Nucleus accumbens (tissue), 56 donors: Measurements from ENCODE around the gene KIF16B.

Source experiments
- DNase-seq, 56 donors: peaks; one replicate each; lab custom pipeline; 2025; lab: John Stamatoyannopoulos, UW

Gene KIF16B

DNA sequence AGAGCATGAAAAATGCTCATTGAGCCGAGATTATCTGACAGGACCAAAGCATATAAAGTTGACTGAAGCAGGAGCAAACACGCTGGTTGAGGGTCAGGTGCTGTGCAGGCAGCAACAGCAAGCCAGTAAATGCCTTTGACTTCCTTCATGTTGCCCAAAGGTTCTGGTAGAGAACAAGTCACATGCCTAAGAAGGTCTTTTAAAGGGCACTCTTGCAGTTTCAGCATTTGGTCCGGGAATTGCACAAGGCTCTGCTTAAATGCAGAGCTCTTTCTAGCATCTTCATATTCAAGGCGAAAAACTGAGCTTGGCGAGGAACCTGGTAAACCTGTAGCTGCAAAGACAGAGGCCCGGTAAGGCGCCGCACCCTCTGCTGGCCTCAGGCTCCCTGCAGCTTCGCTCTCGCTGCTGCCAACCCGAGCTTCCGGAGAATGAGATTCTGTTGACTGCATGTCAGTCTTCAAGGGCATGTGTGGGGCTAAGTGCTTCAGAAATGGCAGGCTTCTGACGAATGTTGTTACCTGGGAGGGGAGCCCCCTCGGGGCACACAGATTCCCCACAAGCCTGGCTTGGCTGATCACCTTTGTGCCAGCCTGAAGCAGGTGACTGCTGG is 205.2 kb downstream of the KIF16B start:
- DNase-seq: no peak

DNA sequence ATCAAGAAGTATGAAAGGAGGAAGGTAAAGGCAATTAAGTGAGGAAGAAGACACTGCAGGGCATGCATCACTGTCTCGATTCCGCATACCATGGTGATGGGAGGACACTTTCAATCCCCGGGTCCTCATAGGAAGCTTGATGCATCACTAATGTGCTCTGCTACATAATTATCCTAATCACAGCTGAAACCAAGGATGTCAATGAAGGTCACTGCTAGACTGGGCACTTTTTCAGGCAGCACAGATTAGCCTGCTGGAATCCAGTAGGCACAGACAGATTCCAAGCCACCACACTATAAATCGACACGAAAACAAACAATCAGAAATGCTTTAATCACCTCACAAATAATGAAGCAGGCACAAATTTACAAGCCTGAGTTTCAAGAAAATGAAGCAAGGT is 206.7 kb downstream of the KIF16B start:
- DNase-seq: no peak

DNA sequence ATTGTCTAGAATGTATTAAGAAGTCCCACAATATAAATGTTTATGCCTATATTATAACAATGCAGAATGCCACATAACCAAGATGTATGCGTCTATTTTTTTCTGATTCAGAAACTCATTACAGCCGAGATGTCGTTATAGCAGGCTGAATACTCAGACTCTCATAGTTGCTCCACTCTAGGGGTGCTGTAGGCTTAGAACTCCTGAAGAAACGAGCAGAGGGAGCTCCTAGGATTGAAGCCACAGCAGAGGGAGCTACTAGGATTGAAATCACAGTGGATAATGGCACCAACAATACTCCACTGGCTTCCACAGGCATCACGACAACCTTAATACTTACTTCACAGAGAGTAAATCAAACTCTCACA is 208.9 kb downstream of the KIF16B start:
- DNase-seq: peak in 2 of 56 donors; percentile 2 to 9

DNA sequence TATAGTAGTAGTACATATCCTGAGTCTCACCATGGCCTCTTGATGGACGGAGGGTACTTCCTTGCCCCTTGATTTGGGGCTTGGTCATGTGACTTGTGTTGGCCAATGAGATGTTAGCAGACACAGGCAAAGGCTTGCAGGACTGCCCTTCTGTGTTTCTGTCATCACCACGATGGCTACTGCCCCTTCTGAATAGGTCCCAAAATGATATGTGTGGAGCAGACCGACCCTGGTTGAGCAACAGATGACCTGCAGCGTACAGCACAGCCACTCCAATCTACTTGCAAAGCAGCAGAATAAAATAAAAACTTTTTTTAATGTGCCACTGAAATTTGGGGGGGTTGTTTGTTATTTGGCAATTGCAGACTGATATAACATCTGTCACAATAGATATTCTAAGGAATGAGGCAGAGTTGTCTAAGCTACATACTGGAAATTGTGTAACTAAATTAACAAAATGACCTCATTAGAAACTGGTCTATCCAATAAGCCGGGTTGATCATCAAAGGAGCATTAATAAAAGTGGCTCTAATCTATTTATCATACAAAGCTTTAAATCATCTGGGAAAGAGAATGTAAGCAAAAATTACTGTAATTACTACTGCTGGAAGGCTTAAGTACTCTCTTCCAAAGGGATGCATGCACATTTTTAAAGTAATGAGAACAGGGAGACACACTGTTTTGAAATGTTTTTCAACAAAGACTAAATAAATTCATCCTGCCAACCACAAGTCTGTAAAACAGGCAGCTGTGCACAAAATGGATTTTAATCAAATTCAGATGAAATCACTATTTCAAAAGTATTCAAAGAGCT is 209.5 kb downstream of the KIF16B start:
- peak in 2 of 56 donors; percentile 7 to 22 for DNase-seq

DNA sequence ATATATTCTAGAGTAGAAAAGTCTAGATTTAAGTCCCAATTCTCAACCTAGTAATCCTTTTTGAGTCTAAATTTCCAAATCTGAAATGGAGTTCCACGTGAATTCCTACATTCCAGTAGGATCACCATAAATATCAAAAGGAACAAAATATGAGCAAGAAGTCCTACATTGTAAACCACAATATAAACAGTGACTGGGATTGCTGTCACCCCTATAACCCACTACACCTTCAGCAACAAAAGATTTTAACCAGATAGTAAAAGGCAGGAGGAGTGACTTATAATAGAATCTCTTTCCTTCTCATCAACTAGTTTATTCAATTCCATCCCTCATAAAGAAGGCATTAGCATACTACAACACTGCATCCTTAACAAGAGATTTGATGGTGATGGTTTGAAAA is 210.6 kb downstream of the KIF16B start:
- DNase-seq: no peak

DNA sequence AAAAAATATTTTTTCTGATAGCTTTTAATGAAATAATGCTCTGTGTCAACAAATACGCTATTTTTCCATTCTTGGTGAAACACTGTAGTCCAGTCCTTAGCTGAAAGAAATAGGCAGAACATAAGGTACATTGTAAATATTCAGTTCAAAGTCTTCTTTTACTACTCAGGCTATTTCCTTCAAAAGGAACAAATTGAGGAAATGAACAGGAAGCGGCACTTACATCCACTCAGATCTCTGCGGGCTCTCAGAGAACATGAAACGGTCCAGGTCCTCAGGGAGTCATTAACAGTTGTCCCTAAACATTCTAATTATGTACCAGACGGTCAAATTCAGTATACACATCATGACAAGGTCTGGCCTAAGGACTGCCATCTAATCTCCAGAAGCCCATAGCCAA is 212.6 kb downstream of the KIF16B start:
- DNase-seq: no peak

DNA sequence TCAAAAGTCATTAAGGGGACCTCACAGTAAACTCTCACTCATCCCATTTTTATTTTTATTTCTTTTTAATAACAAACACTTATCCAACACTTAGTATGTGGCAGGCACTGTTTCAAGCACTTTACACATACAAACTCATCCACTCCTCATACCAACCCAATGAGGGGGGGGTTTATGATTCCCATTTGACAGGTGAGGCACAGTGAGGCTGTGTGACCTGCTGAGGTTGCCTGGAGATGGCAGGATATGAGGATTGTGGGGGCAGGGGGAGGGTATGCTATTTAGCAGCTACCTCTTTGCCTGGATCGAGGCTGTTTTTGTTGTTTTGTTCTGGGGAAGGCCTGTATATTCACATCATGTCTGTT is 219.8 kb downstream of the KIF16B start:
- no peak for DNase-seq

DNA sequence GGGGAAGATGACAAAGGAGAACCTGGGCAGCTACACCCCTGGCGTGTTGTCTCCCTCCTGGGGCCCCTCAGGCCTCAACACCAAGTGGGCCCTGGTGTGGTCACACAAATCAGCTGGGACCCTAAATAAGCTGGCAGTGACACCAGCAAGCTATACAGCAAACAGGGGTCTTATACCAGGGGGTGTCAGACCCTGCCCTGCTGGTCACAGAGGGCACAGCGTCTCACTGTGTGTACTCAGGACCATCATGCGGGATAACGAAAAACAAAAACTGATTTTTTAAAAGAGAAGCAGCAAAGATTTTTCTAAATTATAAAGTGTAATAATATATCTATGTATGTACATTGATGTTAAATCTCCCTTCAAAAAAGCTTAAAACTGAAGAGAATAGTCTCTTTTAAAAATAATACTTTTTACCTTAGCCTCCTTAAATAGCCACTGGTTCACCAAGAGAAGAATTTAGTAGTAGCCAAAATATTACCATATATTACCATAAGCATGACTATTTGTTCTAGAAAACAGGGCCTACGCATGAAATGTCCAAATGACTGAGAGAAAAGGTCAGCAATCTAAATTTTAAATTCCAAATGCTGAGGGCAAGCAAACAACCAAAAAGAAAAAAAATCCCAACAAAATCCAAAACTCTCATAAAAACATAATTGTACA is 220.4 kb downstream of the KIF16B start:
- no peak for DNase-seq

DNA sequence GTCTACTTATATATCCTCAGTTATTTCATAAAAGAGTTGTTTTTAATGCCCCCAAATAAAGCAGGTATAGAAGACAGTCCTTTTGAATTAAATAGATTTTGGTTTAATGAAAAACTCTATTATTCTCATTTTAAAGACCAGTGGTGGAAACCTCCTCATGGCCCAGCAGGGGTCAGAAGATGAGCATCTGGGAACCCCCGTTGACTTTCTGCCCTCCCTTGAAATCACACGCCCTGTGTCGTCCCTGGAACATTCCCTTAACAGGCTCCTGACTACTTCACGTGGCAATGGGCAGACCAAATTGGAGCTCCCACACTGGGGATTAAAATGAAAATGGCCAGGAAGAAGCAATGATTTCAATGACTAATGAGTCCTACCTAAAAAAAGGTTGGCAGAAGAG is 220.9 kb downstream of the KIF16B start:
- DNase-seq: no peak

DNA sequence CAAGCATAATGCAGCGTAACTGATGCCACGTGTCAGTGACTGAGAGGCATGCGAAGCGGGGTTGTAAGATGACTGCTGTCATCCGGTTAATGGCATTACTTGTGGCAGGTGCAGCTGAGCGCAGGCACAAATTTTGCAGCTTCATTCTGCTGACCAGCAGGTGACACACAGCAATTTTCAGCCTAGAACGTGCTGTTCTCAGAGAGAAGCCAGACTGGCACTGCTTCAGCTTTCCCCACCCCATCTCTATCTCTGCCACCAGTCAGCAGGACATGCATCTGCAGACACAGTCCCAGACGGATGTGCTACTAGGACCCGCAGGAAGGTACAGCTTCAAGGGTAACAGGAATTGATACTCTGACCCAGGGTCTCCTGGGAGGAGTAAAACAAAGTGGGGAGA is 221.8 kb downstream of the KIF16B start:
- no peak for DNase-seq

DNA sequence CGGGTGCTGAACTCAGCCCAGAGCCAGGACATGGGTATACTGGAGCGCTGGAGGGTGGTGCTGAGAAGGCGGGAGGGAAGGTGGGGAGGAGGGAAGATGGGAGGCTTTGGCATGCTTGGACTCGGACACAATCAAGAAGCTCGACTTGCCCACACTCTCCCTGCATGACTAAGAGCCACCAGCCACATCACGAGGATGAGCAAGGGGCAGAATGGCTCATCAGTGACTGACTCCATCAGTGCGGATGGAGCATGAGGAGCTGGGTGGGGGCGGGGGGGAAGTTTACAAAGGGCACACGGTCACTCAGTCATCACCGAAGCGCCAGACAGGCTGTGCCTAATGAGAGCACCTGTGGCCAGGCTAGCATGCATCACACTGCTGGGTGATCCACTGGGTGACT is 222.8 kb downstream of the KIF16B start:
- DNase-seq: peak in 9 of 56 donors; percentile 5 to 76 (median 32)

DNA sequence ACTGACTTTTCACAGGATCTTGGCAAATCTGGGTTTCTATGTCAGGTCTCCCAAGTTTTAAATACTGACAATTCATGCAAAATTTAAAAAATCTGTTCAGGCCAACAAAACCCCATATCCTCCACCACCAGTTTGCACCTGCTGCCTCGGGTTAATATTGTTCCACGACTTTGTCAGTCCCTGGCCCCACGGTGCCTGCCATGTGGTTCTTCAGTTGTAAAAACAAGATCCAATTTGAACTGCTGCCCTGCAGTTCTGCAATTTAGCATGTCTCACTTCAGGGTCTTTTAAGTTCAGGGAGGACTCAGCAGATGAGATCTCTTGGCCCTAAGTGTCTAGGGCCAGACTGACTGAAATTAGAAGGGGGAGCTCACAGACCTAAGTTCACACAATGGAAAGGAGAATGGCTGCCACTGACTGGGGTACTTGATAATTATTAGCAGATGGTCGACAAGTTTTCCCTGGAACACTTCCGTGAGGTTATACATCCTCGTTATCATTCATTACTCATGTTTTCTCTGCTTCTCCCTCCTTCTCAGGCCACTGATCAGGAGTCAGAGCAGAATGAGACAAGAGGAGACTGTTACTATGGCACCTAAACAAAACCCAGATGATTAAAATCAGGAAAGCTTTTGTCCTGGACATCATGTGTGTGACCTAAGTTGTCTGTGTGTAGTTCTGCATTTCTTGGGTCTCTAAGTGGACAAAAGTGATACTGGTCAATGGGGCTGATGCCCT is 223.6 kb downstream of the KIF16B start:
- DNase-seq: no peak

DNA sequence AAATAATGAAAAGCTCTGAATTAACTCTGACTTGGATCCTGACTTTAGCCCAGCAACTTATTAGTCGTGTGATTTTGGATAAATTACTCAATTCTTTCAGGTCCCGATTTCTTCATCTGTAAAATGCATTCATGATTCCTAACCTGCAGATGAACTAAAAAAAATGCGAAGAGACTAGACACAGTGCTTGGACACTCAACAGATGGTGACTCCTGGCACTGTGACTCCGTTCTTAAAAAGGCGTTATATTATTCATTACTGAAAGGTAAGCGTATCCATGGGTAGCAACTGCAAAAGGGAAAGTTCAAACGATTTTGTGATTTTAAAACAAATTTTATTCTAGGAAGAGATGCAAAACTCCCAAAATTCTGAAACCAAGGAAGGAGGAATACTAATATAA is 226.3 kb downstream of the KIF16B start:
- no peak for DNase-seq

DNA sequence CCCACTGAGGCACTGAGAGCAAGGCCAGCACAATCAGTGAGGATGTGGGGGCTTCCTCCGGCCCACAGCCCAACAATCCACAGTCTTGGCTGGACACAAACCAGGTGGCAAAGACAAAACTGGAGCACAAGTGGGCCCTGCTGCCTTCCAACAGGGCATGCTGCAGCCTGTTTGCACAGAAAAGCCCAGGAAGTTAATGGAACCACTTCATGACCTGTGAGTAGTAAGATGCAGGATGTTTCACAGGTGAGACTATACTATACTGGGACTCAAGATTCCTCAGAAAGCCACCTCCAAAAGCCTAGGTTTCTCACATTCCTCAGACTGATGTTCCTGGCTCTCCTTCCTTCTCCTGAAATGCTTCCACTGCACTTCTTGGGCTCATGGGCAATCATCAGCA is 235.5 kb downstream of the KIF16B start:
- DNase-seq: no peak

DNA sequence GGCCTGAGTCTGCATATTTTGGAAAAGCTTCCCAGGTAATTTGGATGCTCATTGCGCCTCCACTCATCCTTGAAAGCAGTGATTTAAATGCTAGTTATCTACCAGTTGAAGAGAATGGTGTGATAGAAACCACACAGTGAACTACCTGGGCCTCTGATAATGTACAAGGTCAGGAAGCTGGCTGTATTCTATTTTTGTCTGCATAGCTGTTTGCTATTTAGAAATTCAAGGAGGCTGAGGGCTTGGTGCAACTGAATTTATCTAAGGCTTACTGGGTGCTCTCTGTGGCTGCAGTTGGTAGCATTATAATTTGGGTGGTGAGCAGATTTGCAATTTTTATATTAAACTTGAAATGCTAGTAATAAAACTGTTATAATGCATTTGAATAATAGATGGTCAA is 245.6 kb downstream of the KIF16B start:
- no peak for DNase-seq

DNA sequence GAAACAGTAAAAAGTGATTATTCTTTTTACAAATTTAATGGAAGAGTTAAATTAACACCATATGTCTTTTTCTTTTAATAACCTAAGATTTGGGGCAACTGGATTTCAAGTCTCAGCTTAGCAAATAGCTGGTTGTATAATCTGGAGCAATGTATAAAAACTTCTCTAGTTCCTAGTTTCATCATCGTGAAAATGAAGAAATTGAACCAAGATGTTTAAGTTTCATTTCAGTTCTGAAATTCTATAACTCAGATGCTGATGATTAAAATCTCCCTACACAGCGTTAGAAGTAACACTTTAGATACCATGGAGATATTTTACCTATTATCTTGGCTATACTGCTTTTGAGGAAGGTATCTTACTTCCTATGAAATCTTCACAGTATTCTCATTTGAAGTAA is 252.0 kb downstream of the KIF16B start:
- no peak for DNase-seq

DNA sequence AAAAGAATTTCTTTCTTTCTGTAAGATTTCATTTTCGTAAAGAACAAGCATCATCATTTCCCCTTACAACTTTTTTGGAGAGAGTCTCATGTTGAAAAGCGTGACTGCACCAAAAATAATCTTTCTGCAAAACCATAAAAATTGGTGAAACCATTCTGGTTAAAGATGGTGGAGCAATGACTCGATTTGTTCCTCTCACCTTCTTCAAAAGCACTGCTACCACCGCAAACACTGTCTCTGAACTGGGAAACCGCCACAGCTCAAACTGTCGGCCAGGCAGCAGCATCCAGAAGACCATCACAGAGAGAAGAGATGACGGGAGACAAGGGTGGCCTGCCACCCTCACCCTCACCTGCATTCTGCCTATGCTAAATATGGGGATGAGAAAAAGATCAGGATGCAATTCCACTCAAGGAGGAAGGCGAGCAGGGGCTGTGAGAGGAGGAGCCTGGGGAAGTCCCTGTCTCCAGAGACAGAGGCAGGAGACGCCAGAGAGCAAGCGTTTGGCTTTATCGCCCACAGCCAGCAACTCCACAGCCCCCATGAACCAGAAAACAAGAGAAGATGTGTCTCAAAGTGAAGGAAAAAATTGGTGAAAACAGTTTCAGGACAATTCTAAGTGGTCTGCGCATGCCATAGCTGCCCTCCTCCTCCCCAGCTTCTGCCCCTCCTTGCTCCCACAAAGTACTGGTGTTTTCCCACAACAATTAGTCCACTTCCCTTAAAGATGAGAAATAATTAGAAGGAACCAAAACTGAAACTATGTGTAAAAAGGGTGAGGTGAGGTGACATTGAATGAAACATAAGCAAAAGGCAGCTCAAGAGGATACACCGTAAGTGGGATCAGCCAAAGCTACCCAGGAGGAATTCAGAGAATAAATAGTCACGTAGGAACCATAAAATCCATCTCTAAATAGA is 255.5 kb downstream of the KIF16B start:
- no peak for DNase-seq

DNA sequence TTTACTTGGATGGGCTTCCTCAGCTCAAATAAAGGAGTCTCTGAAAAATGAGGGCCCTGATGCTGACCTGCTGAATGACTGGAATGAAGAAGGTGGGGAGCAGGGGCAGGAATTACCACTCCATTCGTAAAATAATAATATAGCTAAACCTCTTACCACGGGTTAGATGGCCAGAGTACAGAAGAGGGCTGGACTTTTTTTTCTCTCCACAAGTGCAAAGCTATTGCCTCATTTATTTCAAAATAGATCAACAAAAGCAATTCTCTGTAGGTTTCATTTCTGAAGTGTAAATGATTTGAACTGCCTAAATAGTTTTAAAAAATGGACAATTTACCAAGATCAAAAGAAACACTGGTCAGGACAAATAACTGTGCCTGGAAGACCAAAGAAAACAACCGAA is 256.7 kb downstream of the KIF16B start:
- no peak for DNase-seq

DNA sequence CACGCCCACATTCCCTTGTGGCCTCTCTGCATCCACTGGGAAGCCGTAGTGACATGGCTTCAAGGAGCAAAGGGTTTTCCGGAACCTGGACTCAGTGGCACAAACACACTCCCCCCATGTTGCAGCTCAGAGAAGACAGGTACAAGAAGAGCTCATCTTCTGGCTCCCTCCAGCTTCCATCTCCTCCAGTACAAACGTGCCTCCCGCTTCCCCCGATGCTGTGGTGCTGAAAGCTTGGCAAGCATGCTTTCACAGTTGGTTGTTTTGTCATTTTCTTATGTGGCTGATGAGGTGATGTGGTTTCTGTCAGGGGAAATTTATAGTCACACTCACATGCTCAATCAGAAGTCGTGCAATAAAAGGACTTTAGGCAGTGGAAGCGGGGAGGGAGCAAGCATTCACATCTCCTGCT is 258.5 kb downstream of the KIF16B start:
- DNase-seq: no peak

DNA sequence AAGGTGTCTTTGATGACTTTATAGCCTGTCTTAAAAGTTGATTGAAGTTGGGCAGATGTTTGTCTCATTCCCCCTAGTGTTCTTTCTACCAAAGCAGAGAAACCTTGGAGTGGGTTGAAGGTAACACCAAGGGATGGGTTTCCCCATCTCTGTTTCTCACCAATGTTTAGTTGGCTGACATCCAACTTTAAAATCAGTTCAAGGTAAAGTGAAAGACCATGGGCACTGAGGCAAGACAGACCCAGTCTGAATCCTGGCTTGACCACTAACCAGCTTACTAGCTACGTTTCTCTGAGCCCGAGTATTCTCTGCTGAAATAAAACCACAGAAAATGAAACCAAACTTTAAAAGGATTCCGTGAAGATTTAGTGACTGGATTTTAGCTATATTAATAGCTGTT is 258.9 kb downstream of the KIF16B start:
- DNase-seq: no peak
